Measurements from ENCODE around the gene CLEC20A. TPM values are rescaled to one million over a fixed set of nuclear protein-coding genes. Genes with fewer than 3 reads are reported as not detected.
A peak's percentile ranks its signal among the peaks of the same experiment; 100 is the strongest.

Gene CLEC20A
- total RNA-seq, 1 donor, result not detected

- DNase-seq (ENCODE audit: low read depth), result peak; percentile 62
- no peak overlapping the region for H3K4me3 ChIP-seq (ENCODE audit: low read depth, low read length)
These were observed 43.9 kb upstream of the CLEC20A start for GRCh38 chr1:178540646-178541045.

GRCh38 chr1:178540204-178540603, 43.4 kb upstream of the CLEC20A start:
- no peak for DNase-seq (ENCODE audit: low read depth)
- TF ChIP-seq CTCF (IDR thresholded peaks at IDR 0.05; ENCODE audit: insufficient read depth, low read length), result no peak
- no peak overlapping the region for H3K4me3 ChIP-seq (ENCODE audit: low read depth, low read length)

More at GRCh38 chr1:178540646-178541045, 43.9 kb upstream of the CLEC20A start:
- TF ChIP-seq CTCF (IDR thresholded peaks at IDR 0.05; ENCODE audit: insufficient read depth, low read length), result no peak

GRCh38 chr1:178539291-178539690, 42.5 kb upstream of the CLEC20A start:
- no peak for TF ChIP-seq CTCF (IDR thresholded peaks at IDR 0.05; ENCODE audit: insufficient read depth, low read length)
- no peak for DNase-seq (ENCODE audit: low read depth)

GRCh38 chr1:178538192-178538916, 41.6 kb upstream of the CLEC20A start:
- TF ChIP-seq CTCF (IDR thresholded peaks at IDR 0.05; ENCODE audit: insufficient read depth, low read length), result no peak
- peak; percentile 63 for DNase-seq (ENCODE audit: low read depth)
- no peak overlapping the region for H3K4me3 ChIP-seq (ENCODE audit: low read depth, low read length)

More at GRCh38 chr1:178539291-178539690, 42.5 kb upstream of the CLEC20A start:
- no peak overlapping the region for H3K4me3 ChIP-seq (ENCODE audit: low read depth, low read length)

GRCh38 chr1:178537382-178538090, 40.8 kb upstream of the CLEC20A start:
- H3K4me3 ChIP-seq (ENCODE audit: low read depth, low read length), result no peak overlapping the region
- no peak for DNase-seq (ENCODE audit: low read depth)
- no peak for TF ChIP-seq CTCF (IDR thresholded peaks at IDR 0.05; ENCODE audit: insufficient read depth, low read length)

- DNase-seq (ENCODE audit: low read depth), result peak; percentile 99
- H3K4me3 ChIP-seq (ENCODE audit: low read depth, low read length), result no peak overlapping the region
- TF ChIP-seq CTCF (IDR thresholded peaks at IDR 0.05; ENCODE audit: insufficient read depth, low read length), result no peak
These were observed 40.1 kb upstream of the CLEC20A start for GRCh38 chr1:178536844-178537371.

All from fibroblast of the aortic adventitia (primary cell).